ENCODE data around the gene SH3RF3.

Gene SH3RF3

DNA sequence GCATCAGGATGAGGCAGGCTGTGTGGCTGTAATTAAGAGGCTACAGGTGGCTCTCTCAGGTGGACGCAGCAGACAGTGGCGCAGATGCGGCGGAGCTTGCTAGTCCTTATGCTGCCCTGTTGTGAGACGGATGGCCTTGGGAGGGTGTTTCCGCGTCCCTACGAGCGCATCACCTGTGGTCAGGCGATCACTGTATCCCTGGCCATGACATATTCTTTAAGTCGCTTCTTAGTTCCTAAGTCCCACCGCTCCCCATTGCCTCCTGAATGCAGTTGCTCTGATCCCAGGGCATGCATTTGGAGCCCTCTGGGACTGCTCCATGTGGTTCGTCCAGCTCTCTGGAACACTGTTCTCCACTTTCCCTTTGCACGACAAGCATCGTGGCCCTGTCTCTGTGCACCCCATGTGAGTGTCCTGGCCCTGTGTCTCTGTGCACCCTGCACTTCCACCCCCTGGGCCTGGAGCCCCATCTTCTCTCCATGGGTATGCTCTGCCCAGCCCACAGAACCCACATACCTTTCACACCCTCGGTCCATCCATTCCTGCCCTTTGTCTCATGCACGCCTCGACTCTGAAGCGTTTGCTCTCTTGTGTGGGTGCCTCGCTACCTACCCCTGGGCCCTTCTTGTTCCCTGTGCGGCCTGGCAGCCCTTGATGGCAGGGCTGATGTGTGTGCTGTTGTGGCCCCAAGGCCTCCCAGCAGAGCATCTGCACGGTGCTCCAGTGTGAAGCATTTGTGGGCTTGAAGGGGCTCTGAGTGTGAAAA, 74.4 kb downstream of the SH3RF3 start:
- DNase-seq (ENCODE audit: low read depth) = no peak

DNA sequence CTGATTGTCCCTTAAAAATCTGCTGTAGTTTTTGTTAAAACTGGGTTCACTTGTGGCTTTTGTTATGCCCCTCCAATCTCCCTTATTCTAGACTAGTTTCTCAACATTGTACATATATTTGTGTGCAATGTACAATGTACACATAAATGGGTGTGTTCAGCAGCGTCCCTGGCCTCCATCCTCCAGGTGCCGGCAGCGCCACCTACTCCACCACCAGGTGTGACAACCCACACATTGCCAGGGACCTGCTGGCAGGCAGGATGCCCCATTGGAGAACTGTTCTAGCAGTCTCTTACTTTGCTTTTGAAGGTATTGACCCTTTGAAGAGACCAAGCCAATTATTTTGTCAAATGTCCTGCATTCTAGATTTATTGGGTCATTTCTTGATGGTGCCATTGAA, 75.4 kb downstream of the SH3RF3 start:
- no peak for DNase-seq (ENCODE audit: low read depth)

DNA sequence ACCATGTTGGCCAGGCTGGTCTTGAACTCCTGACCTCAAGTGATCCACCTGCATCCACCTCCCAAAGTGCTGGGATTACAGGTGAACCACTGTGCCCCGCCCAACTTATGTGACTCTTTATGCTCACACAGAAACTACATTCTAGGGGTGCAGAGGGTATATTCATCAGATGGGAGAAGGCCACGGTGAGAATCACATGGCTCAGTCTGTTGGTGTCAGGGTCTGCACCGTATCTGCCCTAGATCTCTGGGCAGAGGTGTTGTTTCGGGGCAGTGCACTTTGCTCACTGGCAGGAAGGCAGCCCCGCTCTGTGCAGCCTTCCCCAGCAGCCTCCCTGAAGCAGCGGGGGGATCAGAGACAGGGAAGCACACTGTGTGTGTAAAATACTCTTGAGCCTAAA, 76.4 kb downstream of the SH3RF3 start:
- no peak for DNase-seq (ENCODE audit: low read depth)

GRCh38 chr2:109206569-109207146, 77.7 kb downstream of the SH3RF3 start:
- DNase-seq (ENCODE audit: low read depth) = no peak

DNA sequence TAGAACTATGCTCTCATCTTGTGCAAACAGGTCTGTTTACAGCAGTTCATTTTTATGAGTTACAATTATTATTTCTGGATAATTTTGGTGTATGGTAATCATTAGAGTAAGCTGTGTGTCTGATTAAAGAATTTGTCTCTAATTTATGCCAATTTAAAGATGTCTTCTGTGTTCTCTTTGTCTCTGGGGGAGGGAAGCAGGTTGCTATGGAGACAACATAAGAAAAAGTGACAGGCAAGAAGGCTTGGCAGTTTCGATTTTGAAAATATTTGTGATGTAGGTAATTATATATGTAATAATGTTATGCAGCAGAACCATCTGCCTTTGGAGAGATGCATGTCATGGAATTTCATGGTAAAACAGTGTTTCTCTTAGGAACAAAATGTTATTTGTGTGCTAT, 78.2 kb downstream of the SH3RF3 start:
- no peak for DNase-seq (ENCODE audit: low read depth)

- DNase-seq (ENCODE audit: low read depth) = no peak
These were observed 79.3 kb downstream of the SH3RF3 start for GRCh38 chr2:109208071-109208950.

DNA sequence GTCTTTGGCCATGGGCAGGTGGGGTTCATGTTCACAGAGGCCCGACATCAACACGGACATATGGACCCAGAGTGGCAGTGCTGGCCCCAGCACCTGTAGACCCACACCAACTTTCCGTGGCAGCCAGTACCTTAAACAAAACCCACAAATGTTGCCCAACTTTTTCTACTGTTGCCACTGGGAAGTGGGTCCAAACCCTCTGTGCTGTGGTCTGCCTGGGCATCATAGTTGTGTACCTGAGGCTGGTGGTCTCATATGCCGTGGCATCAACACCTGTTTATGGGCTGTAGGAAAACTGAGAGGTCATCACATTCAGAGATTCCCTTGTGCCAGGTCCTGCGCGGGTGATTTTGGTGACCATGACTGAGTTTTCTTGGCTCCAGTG, 79.9 kb downstream of the SH3RF3 start:
- DNase-seq (ENCODE audit: low read depth) = no peak

- no peak for DNase-seq (ENCODE audit: low read depth)
These were observed 80.4 kb downstream of the SH3RF3 start for GRCh38 chr2:109209412-109209811.

- no peak for DNase-seq (ENCODE audit: low read depth)
These were observed 80.9 kb downstream of the SH3RF3 start for GRCh38 chr2:109209941-109210340.

GRCh38 chr2:109210431-109211200, 81.6 kb downstream of the SH3RF3 start:
- DNase-seq (ENCODE audit: low read depth) = no peak

GRCh38 chr2:109211315-109211714, 82.3 kb downstream of the SH3RF3 start:
- DNase-seq (ENCODE audit: low read depth) = no peak

DNA sequence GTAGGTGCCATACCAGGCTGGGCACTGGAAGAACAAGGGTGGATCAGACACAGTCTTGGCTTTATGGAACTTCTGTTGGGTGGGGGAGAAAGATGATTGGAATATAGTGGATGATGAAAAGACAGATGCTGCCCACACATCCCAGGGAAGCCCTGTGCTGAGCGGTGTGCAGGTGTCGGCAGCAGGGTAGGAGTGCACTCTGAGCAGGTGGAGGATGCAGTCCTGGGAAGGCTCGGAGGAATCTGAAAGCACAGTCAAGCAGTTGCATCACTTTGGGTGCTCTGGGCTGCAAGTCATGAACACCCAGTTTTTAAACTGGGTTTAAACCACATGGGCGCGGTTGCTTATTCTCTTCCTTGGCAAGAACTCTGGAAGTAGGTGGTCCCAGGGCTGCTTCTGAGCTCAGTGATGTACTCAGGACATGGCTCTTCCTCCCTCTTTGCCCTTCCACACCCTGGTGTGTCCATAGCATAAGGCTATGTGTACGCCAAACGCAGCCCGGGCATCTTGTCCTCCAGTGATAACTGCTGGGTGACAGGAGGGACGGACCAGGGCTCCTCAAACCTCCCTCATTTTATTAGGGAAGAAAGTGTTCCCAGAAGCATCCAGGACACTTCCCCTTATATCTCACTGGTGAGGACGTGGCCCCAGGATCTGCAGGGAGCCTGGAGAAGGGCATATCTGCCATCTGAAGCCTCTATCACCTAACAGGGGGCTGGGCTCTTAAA, 84.0 kb downstream of the SH3RF3 start:
- DNase-seq (ENCODE audit: low read depth) = no peak

DNA sequence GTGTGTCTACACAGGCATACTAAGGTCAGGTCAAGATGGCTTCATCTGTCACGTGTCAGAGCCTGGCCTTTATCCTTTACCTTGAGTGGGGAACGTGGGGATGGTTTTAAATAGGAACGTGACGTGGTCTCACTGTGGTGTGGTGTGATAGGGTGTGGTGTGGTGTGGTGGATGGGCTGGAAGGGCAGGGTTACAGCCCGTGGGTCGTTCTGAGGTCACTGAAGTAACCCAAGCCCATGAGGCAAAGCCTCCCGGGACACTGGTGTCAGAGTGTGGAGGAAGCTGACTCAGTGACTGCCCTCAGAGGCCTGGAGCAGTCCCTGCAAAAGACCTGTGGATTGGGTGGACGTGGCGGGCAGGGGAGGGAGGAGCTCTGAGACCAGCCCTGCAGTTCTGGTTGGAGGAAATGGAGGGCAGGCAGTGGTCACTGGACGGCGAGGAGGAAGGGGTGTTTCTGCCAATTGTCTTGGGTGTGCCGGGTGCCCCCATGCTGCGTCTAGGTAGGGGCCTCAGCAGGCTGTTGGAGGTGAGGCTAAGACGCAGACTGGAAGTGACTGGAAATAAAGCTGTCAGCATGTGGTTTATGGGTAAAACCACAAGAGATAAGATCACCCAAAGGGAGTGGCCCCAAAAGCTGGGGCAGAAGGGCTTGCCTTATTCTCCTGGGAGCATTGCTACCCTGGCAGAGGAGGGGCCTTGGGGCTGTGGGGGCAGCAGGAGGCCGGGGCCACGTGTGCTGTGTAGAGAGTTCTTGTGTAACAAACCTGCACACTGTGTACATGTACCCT, 84.8 kb downstream of the SH3RF3 start:
- peak; percentile 33 for DNase-seq (ENCODE audit: low read depth)

DNA sequence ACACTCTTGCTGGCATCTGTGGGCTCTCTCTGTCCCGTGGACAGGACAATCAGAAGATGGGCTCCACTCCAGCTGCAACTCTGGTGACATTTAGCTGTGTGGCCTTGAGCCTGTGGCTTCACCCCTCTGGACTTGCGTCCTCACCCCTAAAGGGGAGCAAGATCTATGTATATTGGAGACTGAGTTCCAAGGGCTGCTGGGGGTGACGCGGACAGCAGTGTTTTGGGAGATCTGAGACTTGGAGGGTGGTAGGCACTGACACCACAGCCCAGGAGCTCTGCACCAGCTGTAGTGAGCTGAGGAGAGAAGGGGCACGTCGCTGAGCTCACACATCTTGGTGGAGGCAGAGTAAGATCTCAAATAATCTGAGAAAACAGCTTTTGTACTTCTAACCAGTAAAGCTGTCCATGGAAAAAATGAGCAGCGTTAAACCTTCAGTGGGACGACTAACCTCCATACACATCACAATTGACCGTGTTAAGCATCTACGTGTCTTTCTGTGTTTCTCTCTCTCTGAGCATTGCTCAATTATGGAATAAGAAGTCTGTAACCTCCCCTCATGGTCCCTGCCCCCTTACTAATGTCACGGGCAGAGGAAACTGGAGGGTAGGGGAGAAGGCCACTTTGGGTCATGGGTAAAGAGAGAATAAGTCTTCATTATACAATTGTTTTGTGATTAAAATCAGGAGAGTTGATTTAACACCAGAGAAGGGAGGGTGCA, 85.8 kb downstream of the SH3RF3 start:
- no peak for DNase-seq (ENCODE audit: low read depth)

GRCh38 chr2:109215866-109216265, 86.9 kb downstream of the SH3RF3 start:
- no peak for DNase-seq (ENCODE audit: low read depth)

DNA sequence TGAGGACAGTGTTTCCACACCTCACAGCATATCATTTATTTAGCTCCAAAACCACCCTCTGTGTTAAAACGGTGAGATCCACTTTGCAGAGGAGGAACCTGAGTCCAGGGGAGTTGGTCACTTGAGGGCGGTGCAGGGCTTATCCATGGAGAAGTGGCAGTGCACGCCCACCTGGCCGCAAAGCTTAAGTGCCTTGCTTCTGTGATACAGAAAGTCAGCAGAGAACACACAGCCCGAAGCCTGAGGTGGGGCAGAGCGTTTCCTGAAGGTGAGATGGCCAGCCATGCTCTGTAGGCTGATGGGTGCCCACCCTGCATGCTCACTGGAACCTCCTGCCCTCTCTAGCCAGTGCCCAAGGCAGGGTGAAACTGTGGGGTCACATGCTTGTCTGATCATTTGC, 87.3 kb downstream of the SH3RF3 start:
- DNase-seq (ENCODE audit: low read depth) = no peak

GRCh38 chr2:109217362-109218086, 88.5 kb downstream of the SH3RF3 start:
- no peak for DNase-seq (ENCODE audit: low read depth)

GRCh38 chr2:109218087-109218791, 89.2 kb downstream of the SH3RF3 start:
- no peak for DNase-seq (ENCODE audit: low read depth)

DNA sequence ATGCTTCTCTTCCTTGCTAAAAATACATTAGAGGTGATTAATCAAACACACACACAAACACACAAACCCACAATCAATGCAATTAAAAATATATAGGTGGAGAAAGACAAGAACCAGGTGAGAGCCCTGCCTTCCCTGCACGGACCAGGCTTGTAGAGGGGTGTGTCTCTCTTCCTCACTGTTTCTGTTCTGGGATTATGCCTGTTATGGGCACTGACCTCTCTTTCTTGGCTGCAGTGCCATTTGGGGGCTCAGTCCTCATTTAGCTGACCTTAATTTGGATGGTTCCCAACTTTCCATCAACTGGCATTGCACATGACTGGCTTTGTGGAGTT, 89.8 kb downstream of the SH3RF3 start:
- DNase-seq (ENCODE audit: low read depth) = no peak
